Transverse colon (tissue), 4 donors: Measurements from ENCODE around the gene NRN1L. TPM values are rescaled to one million over a fixed set of nuclear protein-coding genes. Genes with fewer than 3 reads are reported as not detected.

Experiments used
- DNase-seq: peaks from one replicate; pipeline ENCODE4 v3.0.0-alpha.2; 2019
- H3K27ac ChIP-seq, 4 donors: fragments of 200-600 bp; sonication (generic); 2 replicates each; pipeline ENCODE4 v1.5.1; 2016 to 2018; ENCODE audit warnings: inconsistent platforms in 4 of 4
- H3K27me3 ChIP-seq: fragments of 200-600 bp; sonication (generic); 2 replicates; pipeline ENCODE4 v1.5.1; 2017; ENCODE audit warnings: inconsistent platforms
- H3K36me3 ChIP-seq, 4 donors: fragments of 200-600 bp; sonication (generic); 2 replicates each; pipeline ENCODE4 v1.5.1; 2017 to 2019; ENCODE audit warnings: inconsistent platforms in 4 of 4
- H3K4me1 ChIP-seq, 4 donors: fragments of 200-600 bp; sonication (generic); 2 replicates each; pipeline ENCODE4 v1.5.1; 2017 to 2020; ENCODE audit warnings: inconsistent platforms in 4 of 4
- H3K4me3 ChIP-seq, 4 donors: fragments of 200-600 bp; sonication (generic); 1 replicate in 1 of 4; 2 replicates in 3 of 4; pipeline versions ENCODE4 v1.5.1 to v1.6.1; 2017 to 2019; ENCODE audit warnings: inconsistent platforms in 4 of 4
- H3K9me3 ChIP-seq, 2 donors: fragments of 200-600 bp; sonication (generic); 2 replicates each; pipeline ENCODE4 v1.5.1; 2017 to 2019; ENCODE audit warnings: inconsistent platforms in 2 of 2
- CTCF ChIP-seq, 5 experiments: fragments of 200-600 bp in 3 of 5; fragments of 450-650 bp in 2 of 5; sonication (generic) in 3 of 5; IDR thresholded peaks; 1 replicate in 2 of 5; 2 replicates in 3 of 5; pipeline ENCODE4 v1.5.1; 2016 to 2017; ENCODE audit warnings: antibody characterized with exemption in 5 of 5, inconsistent platforms in 3 of 5, mild to moderate bottlenecking in 2 of 5, moderate library complexity in 1 of 5
- EP300 ChIP-seq: sonication (generic); formaldehyde crosslinking; IDR thresholded peaks from one replicate; pipeline ENCODE4 v1.6.1; 2017; ENCODE audit warnings: antibody characterized with exemption, low read depth
- POLR2A ChIP-seq: fragments of 450-650 bp; IDR thresholded peaks from one replicate; pipeline ENCODE4 v1.6.1; 2016; ENCODE audit warnings: antibody characterized with exemption, mild to moderate bottlenecking, moderate library complexity
- POLR2AphosphoS5 ChIP-seq, 3 donors: sonication (generic); formaldehyde crosslinking; IDR thresholded peaks; one replicate each; pipeline ENCODE4 v1.6.1; 2016; ENCODE audit warnings: antibody characterized with exemption in 3 of 3
- WGBS, 2 donors: methylation state at CpG; one replicate each; pipeline ENCODE4 v1.1.5; 2018; ENCODE audit warnings: low coverage in 1 of 2; 5-methylcytosine and 5-hydroxymethylcytosine counted together
- in situ Hi-C, 4 donors: fragments of 200-750 bp; cut with MboI; loops; one replicate each; pipeline versions ENCODE4 v1.15.0 to v1.15.1; 2017; ENCODE audit warnings: low sequenced_read_pairs in 3 of 4, low pct_ligation_motif_present in 1 of 4, low pct_unique_long_range_greater_than_20kb in 1 of 4
- intact Hi-C: fragments of 100-400 bp; cut with DNase I; formaldehyde crosslinking; loops from one replicate; pipeline ENCODE4 v1.15.1; 2023; ENCODE audit warnings: low total_unique reads
- total RNA-seq, 4 donors: library from RNA; depleted of rRNA; stranded (reverse); fragments of >200 nt; gene quantifications; one replicate each; pipeline ENCODE4 v1.1.0, GENCODE V29; 2016

Gene NRN1L
- total RNA-seq, 4 donors from 2014 or later, result 2.5 TPM; not detected in 3

- 97 to 100% methylated on average over 2 to 14 of the region's 14 CpGs for WGBS, 2 donors
- Histone ChIP-seq H3K27ac (no peak overlapping the region), H3K4me1 (peaks cover 6 to 9% (median 8%) of the 10 kb centered on the region in 4 donors), H3K27me3 (no peaks in the 10 kb centered on the region), H3K36me3 (peaks cover 0 to 8% (median 4%) of the 10 kb centered on the region in 4 donors), H3K4me3 (no peak overlapping the region), H3K9me3 (no peaks in the 10 kb centered on the region)
- intact Hi-C loops (no loop called here), in situ Hi-C loops (no loop called here)
- TF ChIP-seq CTCF (IDR thresholded peaks at IDR 0.05), result no peak
- no peak for TF ChIP-seq POLR2A
- no peak for DNase-seq
These were observed 45.5 kb downstream of the NRN1L start for GRCh38 chr16:67930191-67930590.

DNA sequence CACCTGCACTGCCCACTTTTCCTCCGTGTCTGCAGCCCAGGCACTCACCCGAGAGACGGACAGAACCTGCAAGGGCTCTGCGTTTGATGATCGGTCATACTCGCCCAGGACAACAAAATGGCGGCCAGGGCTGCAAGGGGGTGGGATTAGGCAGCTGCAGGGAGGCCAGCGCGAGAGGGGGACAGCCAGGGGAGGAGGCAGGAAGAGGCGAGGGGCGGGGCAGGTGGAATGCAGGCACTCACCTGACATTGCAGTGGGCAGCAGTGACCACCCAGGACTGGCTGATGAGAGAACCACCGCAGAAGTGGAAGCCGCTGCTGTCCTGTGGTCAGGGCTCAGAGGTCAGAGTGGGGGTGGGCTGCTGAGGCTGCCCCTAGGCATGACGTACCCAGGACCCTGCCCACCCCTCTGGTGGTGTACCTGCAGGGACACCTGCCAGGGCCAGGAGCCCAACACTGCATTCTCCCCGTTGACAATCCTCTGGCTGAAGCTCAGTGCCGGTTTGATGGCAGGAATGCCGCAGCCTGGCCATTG, 46.1 kb downstream of the NRN1L start:
- intact Hi-C loops, result no loop called here
- no peak overlapping the region for H3K4me3 ChIP-seq

DNA sequence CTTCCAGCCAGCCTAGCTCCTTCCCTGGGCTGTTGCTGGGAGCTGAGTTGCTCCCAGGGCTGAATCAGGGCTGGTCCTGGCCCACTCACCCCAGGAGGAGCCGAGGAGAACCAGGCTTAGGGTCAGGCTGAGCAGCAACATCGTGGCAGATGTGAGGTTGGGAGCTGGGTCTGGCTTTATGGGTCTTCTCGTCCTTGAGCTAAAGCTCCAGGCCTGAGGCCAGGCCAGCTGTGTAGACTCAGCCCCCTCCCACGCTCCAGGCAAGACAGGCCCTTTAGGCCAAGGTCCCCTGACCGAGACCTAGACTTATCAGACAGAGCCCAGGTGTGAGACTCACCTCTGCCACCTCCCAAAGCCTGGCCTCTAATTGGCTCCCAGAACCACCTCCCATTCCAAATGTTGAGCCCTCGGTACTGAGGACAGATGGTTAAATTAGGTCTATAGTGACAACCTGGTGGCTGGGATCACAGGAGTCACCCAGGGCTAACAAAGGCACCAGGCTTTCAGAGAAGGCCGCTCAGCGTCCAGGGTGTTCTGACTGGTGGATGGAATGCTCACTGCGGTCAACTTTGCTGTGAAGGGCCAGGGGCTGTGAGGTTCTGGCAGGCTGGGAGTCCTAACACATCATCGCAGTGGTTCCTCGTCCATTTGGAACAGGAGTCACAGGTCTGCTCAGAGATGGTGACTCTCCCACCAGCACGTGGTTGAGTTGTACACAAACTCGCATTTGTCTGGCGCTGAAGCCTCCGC, 47.2 kb downstream of the NRN1L start, which contains the start of gene CTRL:
Gene CTRL, minus strand, starts transcription at position 151 of the 750 bp plus-strand sequence. Its CDS starts 10 bp downstream, at position 141.
- in situ Hi-C loops, result no loop called here

More for the DNA sequence above, 46.1 kb downstream of the NRN1L start:
- H3K27me3 ChIP-seq, result no peaks in the 10 kb centered on the region
- TF ChIP-seq POLR2A, result no peak
- no peak for TF ChIP-seq CTCF (IDR thresholded peaks at IDR 0.05)
- TF ChIP-seq POLR2AphosphoS5 (IDR thresholded peaks at IDR 0.05), result no peak
- TF ChIP-seq EP300, result no peak
- no peak overlapping the region for H3K27ac ChIP-seq
- in situ Hi-C loops, result no loop called here
- H3K4me1 ChIP-seq, result peaks cover 9 to 12% (median 11%) of the 10 kb centered on the region in 4 donors
- no peak for DNase-seq
- H3K36me3 ChIP-seq, result peaks cover 0 to 8% (median 4%) of the 10 kb centered on the region in 4 donors
- 93% methylated on average over 17 of the region's 17 CpGs; no CpG with 5 or more reads in 1 of the 2 donors for WGBS, 2 donors
- H3K9me3 ChIP-seq, result no peaks in the 10 kb centered on the region

More for the DNA sequence above, 47.2 kb downstream of the NRN1L start, which contains the start of gene CTRL:
- H3K36me3 ChIP-seq, result peaks cover 0 to 8% (median 4%) of the 10 kb centered on the region in 4 donors
- no peak for TF ChIP-seq POLR2AphosphoS5 (IDR thresholded peaks at IDR 0.05)
- TF ChIP-seq CTCF (IDR thresholded peaks at IDR 0.05), result no peak
- TF ChIP-seq EP300, result no peak
- TF ChIP-seq POLR2A, result no peak
- intact Hi-C loops, result no loop called here
- H3K27ac ChIP-seq, result no peak within 1 kb of the TSS
- 88% methylated on average over 15 of the region's 15 CpGs; no CpG with 5 or more reads in 1 of the 2 donors for WGBS, 2 donors
- H3K4me1 ChIP-seq, result peaks cover 9 to 13% (median 12%) of the 10 kb centered on the region in 4 donors
- no peaks in the 10 kb centered on the region for H3K27me3 ChIP-seq
- H3K9me3 ChIP-seq, result no peaks in the 10 kb centered on the region
- no peak for DNase-seq
- H3K4me3 ChIP-seq, result no peak within 1 kb of the TSS
